IMR-90 (cell line): ENCODE data around the gene KIAA0319L. TPM values are rescaled to one million over a fixed set of nuclear protein-coding genes. Genes with fewer than 3 reads are reported as not detected.

Source experiments
- ATAC-seq: fragments of 200-7000 bp; cut with Tn5 transposase; 2 replicates; pipeline ENCODE4 v1.9.1; 2020; ENCODE audit warnings: low read depth, mild to moderate bottlenecking, moderate library complexity
- BruUV-seq: library from RNA; stranded (reverse); fragments of 400-500 nt; replicated peaks from 2 replicates; lab custom pipeline; 2021; lab: Mats Ljungman, UMichigan
- CTCF ChIA-PET: fragments of 300-600 bp; formaldehyde crosslinking; extraction: SDS; loops from one replicate; lab custom pipeline; 2021; ENCODE audit warnings: antibody characterized with exemption; lab: Yijun Ruan, JAX
- POLR2A ChIA-PET: fragments of 300-600 bp; sonication (Branson Sonifier 250); formaldehyde crosslinking; loops from one replicate; lab custom pipeline; 2022; ENCODE audit warnings: antibody characterized with exemption; ENCODE audit not compliant: unreplicated experiment; lab: Charles Lee
- DNase-seq: peaks from one replicate; pipeline ENCODE4 v3.0.0; 2013
- H2AFZ ChIP-seq: replicated peaks from 2 replicates; pipeline ENCODE3; 2013; ENCODE audit warnings: low read length, mild to moderate bottlenecking; ENCODE audit not compliant: poor library complexity
- H2AK5ac ChIP-seq: 2 replicates; pipeline ENCODE4 v1.6.1; 2013; ENCODE audit warnings: low read depth, low read length, inconsistent platforms
- H2AK9ac ChIP-seq: replicated peaks from 2 replicates; pipeline ENCODE3; 2013; ENCODE audit warnings: mild to moderate bottlenecking, low read depth, low read length, moderate library complexity; ENCODE audit not compliant: poor library complexity
- H2BK120ac ChIP-seq: 2 replicates; pipeline ENCODE4 v1.6.1; 2013; ENCODE audit warnings: low read depth, low read length, inconsistent platforms
- H2BK15ac ChIP-seq: 3 replicates; pipeline ENCODE4 v1.6.1; 2013; ENCODE audit warnings: low read depth, low read length, inconsistent platforms
- H2BK20ac ChIP-seq: 2 replicates; pipeline ENCODE4 v1.6.1; 2013; ENCODE audit warnings: low read depth, mild to moderate bottlenecking, inconsistent platforms, low read length, moderate library complexity
- H2BK5ac ChIP-seq: 2 replicates; pipeline ENCODE4 v1.6.1; 2013; ENCODE audit warnings: mild to moderate bottlenecking, low read depth, low read length, inconsistent platforms; ENCODE audit not compliant: poor library complexity, severe bottlenecking
- H3K14ac ChIP-seq: replicated peaks from 2 replicates; pipeline ENCODE4 v1.6.1; 2013; ENCODE audit warnings: low read depth, low read length, inconsistent platforms
- H3K18ac ChIP-seq: 2 replicates; pipeline ENCODE4 v1.6.1; 2013; ENCODE audit warnings: low read depth, low read length, control low read depth
- H3K23ac ChIP-seq: 2 replicates; pipeline ENCODE4 v1.6.1; 2013; ENCODE audit warnings: low read depth, low read length, inconsistent platforms
- H3K27ac ChIP-seq: 2 replicates; pipeline ENCODE4 v1.5.1; 2013; ENCODE audit warnings: mild to moderate bottlenecking, control low read depth, low read length; ENCODE audit not compliant: insufficient read depth
- H3K27me3 ChIP-seq: 2 replicates; pipeline ENCODE4 v1.6.1; 2013; ENCODE audit warnings: low read length; ENCODE audit not compliant: control insufficient read depth, insufficient read depth
- H3K36me3 ChIP-seq: 2 replicates; pipeline ENCODE4 v1.6.1; 2013; ENCODE audit warnings: low read length, mixed read lengths; ENCODE audit not compliant: control insufficient read depth, insufficient read depth
- H3K4ac ChIP-seq: 2 replicates; pipeline ENCODE4 v1.6.1; 2013; ENCODE audit warnings: low read depth, low read length, inconsistent platforms
- H3K4me1 ChIP-seq: 2 replicates; pipeline ENCODE4 v1.6.1; 2013; ENCODE audit warnings: low read length, mixed read lengths; ENCODE audit not compliant: control insufficient read depth, insufficient read depth
- H3K4me2 ChIP-seq: 2 replicates; pipeline ENCODE4 v1.6.1; 2013; ENCODE audit warnings: low read depth, mild to moderate bottlenecking, control low read depth, low read length, moderate library complexity
- H3K4me3 ChIP-seq: 2 replicates; pipeline ENCODE4 v1.5.1; 2013; ENCODE audit warnings: low read depth, mild to moderate bottlenecking, control low read depth, low read length, moderate library complexity; ENCODE audit not compliant: insufficient read depth
- H3K56ac ChIP-seq: 2 replicates; pipeline ENCODE4 v1.6.1; 2013; ENCODE audit warnings: low read length, inconsistent platforms; ENCODE audit not compliant: insufficient read depth; ENCODE audit errors: extremely low read depth
- H3K79me1 ChIP-seq, 2 experiments: 2 replicates each; pipeline ENCODE4 v1.6.1; 2013; ENCODE audit warnings: low read length in 2 of 2, inconsistent platforms in 1 of 2, low read depth in 1 of 2
- H3K9ac ChIP-seq: 2 replicates; pipeline ENCODE4 v1.6.1; 2013; ENCODE audit warnings: low read depth, low read length, control low read depth
- H3K9me1 ChIP-seq: 2 replicates; pipeline ENCODE4 v1.6.1; 2013; ENCODE audit warnings: low read length, inconsistent platforms; ENCODE audit not compliant: insufficient read depth
- H3K9me3 ChIP-seq: 2 replicates; pipeline ENCODE4 v1.6.1; 2013; ENCODE audit warnings: low read length; ENCODE audit not compliant: control insufficient read depth, insufficient read depth
- H4K20me1 ChIP-seq: 2 replicates; pipeline ENCODE4 v1.6.1; 2013; ENCODE audit warnings: low read length, inconsistent platforms; ENCODE audit not compliant: insufficient read depth
- H4K5ac ChIP-seq: 2 replicates; pipeline ENCODE4 v1.6.1; 2013; ENCODE audit warnings: mild to moderate bottlenecking, low read depth, low read length, control low read depth
- H4K8ac ChIP-seq, 2 experiments: 2 replicates each; pipeline ENCODE4 v1.6.1; 2013; ENCODE audit warnings: low read depth in 2 of 2, low read length in 2 of 2, control low read depth in 1 of 2, inconsistent platforms in 1 of 2
- H4K91ac ChIP-seq: 2 replicates; pipeline ENCODE4 v1.6.1; 2013; ENCODE audit warnings: low read depth, low read length, inconsistent platforms; ENCODE audit not compliant: insufficient read depth
- BHLHE40 ChIP-seq: fragments of 150-350 bp; IDR thresholded peaks from 2 replicates; pipeline ENCODE4 v1.6.1; 2016; ENCODE audit warnings: mild to moderate bottlenecking, low read depth, low read length
- CEBPB ChIP-seq: IDR thresholded peaks from 2 replicates; pipeline ENCODE4 v1.6.1; 2012; ENCODE audit warnings: low read depth, low read length, improper control_type of control experiment
- WGBS, 2 experiments: methylation state at CpG; one replicate each; pipeline versions ENCODE4 v1.1.5 to v1.1.7; 2013; ENCODE audit warnings: missing lambda C conversion rate in 2 of 2; ENCODE audit not compliant: insufficient read length in 1 of 2; ENCODE audit errors: extremely low coverage in 2 of 2; 5-methylcytosine and 5-hydroxymethylcytosine counted together
- dilution Hi-C: fragments of 300-500 bp; cut with HindIII; formaldehyde crosslinking; loops from one replicate; pipeline ENCODE4 v1.14.3; 2018; ENCODE audit warnings: low sequenced_read_pairs; ENCODE audit not compliant: unreplicated experiment
- in situ Hi-C: fragments of 300-500 bp; cut with MboI; formaldehyde crosslinking; loops from 3 replicates; pipeline ENCODE4 v1.14.3; 2019; ENCODE audit warnings: low sequenced_read_pairs, inconsistent platforms, mixed read lengths
- intact Hi-C: fragments of 100-400 bp; cut with micrococcal nuclease; formaldehyde crosslinking; loops from 2 replicates; pipeline ENCODE4 v1.10.0; 2022
- polyA plus RNA-seq, 3 experiments: library from polyadenylated mRNA; depleted of rRNA; stranded (reverse); fragments of >200 nt; gene quantifications; 2 replicates each; pipeline ENCODE4 v1.2.3, GENCODE V29; 2012; ENCODE audit warnings: low replicate concordance in 1 of 3
- total RNA-seq: library from RNA; depleted of rRNA; stranded (reverse); fragments of >200 nt; gene quantifications from 2 replicates; pipeline ENCODE4 v1.2.3, GENCODE V29; 2012
- TF ChIP-seq, protein P1 (sequence below): conservative IDR thresholded peaks from 2 replicates; pipeline ENCODE4 v1.5.1; 2012; ENCODE audit warnings: mild to moderate bottlenecking, low read depth, low read length, improper control_type of control experiment

The KIAA0319L gene
- total and polyA plus RNA-seq, 2 of the 4 experiments (the other 2 are of a cell fraction) = 38.0 to 49.8 TPM

DNA sequence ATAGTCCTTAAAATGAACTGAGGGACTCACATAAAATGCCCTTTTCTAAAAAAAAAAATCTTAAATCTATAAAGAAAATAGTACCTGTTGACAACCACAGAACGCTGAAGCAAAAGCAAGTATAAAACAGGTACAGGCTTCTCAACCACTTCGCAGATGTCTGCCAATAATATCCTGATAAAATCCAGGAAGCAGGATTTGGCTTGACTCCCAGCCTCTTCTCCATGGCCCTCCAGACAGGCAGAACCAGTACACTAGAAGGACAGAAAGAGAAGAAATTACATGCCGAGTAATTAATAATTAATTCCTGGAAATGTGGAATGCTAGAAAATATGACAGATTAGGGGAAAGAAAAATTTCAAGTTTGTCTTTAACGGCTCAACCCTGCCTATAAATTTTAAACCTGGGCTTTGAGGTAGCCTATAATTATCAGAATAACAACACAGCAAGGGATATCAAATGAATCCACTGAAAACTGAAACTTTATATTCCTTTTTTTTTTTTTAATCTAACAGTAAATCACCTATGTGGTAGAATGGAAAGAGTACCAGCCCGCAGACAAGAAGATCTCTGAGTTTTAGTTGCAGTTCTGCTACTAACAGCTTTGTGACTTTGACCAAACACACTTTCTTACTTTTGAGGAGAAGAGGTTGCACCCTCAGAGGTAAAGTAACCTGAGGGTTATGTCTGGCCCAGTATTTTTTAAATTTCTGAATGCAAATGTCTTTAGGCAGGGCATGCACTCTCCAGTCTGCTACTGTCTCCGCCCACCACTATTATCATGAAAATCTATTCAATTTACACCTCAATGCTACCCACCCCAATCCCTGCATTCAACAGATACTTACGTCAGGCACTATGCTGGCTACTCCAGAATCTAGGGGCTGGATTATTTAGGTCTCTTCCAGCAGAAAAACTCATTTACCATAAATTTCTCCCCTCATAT lies 2.7 kb downstream of the KIAA0319L start (continued):
- TF ChIP-seq CEBPB (no peak), BHLHE40 (no peak)

DNA sequence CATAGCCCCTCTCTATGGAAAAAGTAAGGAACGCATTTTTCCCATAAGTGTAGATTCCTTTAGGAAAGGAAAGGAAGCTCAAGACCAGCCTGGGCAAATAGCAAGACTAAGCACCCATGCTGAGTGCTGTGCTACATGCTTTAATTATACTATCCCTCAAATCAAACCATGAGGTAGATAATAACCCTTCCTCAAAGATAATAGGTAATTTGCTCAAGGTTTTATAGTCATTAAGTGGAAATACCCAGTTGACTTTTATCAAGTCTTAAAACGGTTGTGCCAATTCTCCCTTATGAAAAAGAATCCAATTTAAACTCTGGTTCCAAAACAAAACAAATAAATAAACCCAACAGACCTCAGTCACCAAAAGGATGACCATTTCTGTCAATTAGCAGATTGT lies 3.4 kb downstream of the KIAA0319L start:
- intact Hi-C loops (no loop called here), in situ Hi-C loops (no loop called here), dilution Hi-C loops (no loop called here)
- Histone ChIP-seq H3K4me2 (no peak overlapping the region), H2AFZ (no peak overlapping the region), H3K4me1 (peaks cover 6% of the 10 kb centered on the region; the same call in 1 of the 2 replicates), H2BK15ac (no peak overlapping the region), H3K56ac (no peak overlapping the region), H3K23ac (no peak overlapping the region), H2BK20ac (no peak overlapping the region), H4K20me1 (peaks cover 8% of the 10 kb centered on the region; the same call in 1 of the 2 replicates), H3K18ac (no peak overlapping the region), H3K36me3 (peaks cover 8% of the 10 kb centered on the region), H3K4me3 (no peak overlapping the region), H2BK5ac (no peak overlapping the region), H4K5ac (no peak overlapping the region), H2AK5ac (no peak overlapping the region), H3K9me3 (no peaks in the 10 kb centered on the region), H3K4ac (no peak overlapping the region), H2AK9ac (no peak overlapping the region), H3K9me1 (peaks cover 6% of the 10 kb centered on the region), H3K27ac (no peak overlapping the region), H3K79me1 (peaks cover 9 to 64% of the 10 kb centered on the region in 2 experiments), H4K91ac (no peak overlapping the region), H3K9ac (no peak overlapping the region), H3K27me3 (no peaks in the 10 kb centered on the region), H3K14ac (no peak overlapping the region), H2BK120ac (no peak overlapping the region), H4K8ac (no peak overlapping the region)
- WGBS, 2 experiments = no CpG with 5 or more reads among the region's 2 CpGs
- no TSS peak for BruUV-seq
- no peak for TF ChIP-seq CEBPB
- TF ChIP-seq, protein P1, sequence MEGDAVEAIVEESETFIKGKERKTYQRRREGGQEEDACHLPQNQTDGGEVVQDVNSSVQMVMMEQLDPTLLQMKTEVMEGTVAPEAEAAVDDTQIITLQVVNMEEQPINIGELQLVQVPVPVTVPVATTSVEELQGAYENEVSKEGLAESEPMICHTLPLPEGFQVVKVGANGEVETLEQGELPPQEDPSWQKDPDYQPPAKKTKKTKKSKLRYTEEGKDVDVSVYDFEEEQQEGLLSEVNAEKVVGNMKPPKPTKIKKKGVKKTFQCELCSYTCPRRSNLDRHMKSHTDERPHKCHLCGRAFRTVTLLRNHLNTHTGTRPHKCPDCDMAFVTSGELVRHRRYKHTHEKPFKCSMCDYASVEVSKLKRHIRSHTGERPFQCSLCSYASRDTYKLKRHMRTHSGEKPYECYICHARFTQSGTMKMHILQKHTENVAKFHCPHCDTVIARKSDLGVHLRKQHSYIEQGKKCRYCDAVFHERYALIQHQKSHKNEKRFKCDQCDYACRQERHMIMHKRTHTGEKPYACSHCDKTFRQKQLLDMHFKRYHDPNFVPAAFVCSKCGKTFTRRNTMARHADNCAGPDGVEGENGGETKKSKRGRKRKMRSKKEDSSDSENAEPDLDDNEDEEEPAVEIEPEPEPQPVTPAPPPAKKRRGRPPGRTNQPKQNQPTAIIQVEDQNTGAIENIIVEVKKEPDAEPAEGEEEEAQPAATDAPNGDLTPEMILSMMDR = no peak
- DNase-seq = no peak
- ATAC-seq = no peak
- CTCF ChIA-PET = interaction anchor here (0.6 kb wide), 1 partner anchor 90 kb away, joined by 3 read pairs; no protein-coding TSS in a partner anchor
- POLR2A ChIA-PET = no interaction called here
